Measurements from ENCODE around the gene SPAG6.

DNA sequence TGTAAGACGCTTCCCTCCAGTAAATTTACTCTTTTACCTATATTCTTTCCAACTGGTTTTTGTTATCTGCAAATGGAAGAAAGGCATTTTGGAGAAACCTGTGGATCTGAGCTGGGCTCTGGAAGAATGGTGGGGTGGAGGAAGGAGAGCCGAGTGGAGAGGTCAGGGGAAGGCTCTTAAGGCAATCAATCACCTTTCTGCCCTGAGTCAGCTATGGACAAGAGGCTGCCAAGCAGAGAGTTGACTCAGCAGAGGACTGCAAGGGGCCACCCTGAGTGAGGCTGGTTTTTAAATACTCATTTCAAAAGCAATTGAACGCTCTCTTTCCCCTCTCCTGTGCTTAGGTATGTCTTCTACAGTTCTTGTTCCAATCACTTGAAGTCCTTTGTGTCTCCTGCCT, 81.8 kb downstream of the SPAG6 start:
- TF ChIP-seq POLR2A (IDR thresholded peaks at IDR 0.05) = no peak
- TF ChIP-seq, protein P1, sequence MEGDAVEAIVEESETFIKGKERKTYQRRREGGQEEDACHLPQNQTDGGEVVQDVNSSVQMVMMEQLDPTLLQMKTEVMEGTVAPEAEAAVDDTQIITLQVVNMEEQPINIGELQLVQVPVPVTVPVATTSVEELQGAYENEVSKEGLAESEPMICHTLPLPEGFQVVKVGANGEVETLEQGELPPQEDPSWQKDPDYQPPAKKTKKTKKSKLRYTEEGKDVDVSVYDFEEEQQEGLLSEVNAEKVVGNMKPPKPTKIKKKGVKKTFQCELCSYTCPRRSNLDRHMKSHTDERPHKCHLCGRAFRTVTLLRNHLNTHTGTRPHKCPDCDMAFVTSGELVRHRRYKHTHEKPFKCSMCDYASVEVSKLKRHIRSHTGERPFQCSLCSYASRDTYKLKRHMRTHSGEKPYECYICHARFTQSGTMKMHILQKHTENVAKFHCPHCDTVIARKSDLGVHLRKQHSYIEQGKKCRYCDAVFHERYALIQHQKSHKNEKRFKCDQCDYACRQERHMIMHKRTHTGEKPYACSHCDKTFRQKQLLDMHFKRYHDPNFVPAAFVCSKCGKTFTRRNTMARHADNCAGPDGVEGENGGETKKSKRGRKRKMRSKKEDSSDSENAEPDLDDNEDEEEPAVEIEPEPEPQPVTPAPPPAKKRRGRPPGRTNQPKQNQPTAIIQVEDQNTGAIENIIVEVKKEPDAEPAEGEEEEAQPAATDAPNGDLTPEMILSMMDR (IDR thresholded peaks at IDR 0.05) = no peak

Data from esophagus squamous epithelium (tissue), 4 donors.